KMS-11 (cell line): ENCODE data around the gene ARID1B.

Source experiments
- H2AFZ ChIP-seq: fragments of 200-600 bp; sonication (generic); 2 replicates; pipeline ENCODE4 v1.6.1; 2016; ENCODE audit warnings: antibody characterized with exemption, mixed run types, low read depth
- H3K27ac ChIP-seq: fragments of 200-600 bp; sonication (generic); 2 replicates; pipeline ENCODE4 v1.6.1; 2016; ENCODE audit warnings: mild to moderate bottlenecking, mixed run types
- H3K27me3 ChIP-seq: fragments of 200-600 bp; sonication (generic); 2 replicates; pipeline ENCODE4 v1.6.1; 2017; ENCODE audit warnings: mild to moderate bottlenecking, low read depth, mixed run types, moderate library complexity; ENCODE audit not compliant: insufficient read depth
- H3K36me3 ChIP-seq: fragments of 200-600 bp; sonication (generic); 2 replicates; pipeline ENCODE4 v1.6.1; 2017; ENCODE audit warnings: mild to moderate bottlenecking, mixed run types; ENCODE audit not compliant: insufficient read depth
- H3K4me1 ChIP-seq: fragments of 200-600 bp; sonication (generic); 2 replicates; pipeline ENCODE4 v1.6.1; 2016; ENCODE audit warnings: mild to moderate bottlenecking, low read depth, mixed run types; ENCODE audit not compliant: poor library complexity, severe bottlenecking
- H3K4me2 ChIP-seq: fragments of 200-600 bp; sonication (generic); 2 replicates; pipeline ENCODE4 v1.7.0; 2016; ENCODE audit warnings: mild to moderate bottlenecking, mixed run types
- H3K4me3 ChIP-seq: fragments of 200-600 bp; sonication (generic); IDR thresholded peaks from 2 replicates; pipeline ENCODE4 v1.6.1; 2017; ENCODE audit warnings: low read depth, low read length, mixed read lengths; ENCODE audit not compliant: insufficient read depth
- H3K79me2 ChIP-seq: fragments of 200-600 bp; sonication (generic); 2 replicates; pipeline ENCODE4 v1.6.1; 2016; ENCODE audit warnings: low read depth, mixed run types; ENCODE audit not compliant: insufficient read depth
- H3K9ac ChIP-seq: fragments of 200-600 bp; sonication (generic); 2 replicates; pipeline ENCODE4 v1.6.1; 2016; ENCODE audit warnings: mild to moderate bottlenecking, mixed run types
- H4K20me1 ChIP-seq: fragments of 200-600 bp; sonication (generic); 2 replicates; pipeline ENCODE4 v1.6.1; 2016; ENCODE audit warnings: mild to moderate bottlenecking, mixed run types; ENCODE audit not compliant: insufficient read depth
- TF ChIP-seq, protein P1 (sequence below): fragments of 200-600 bp; sonication (generic); conservative IDR thresholded peaks from 2 replicates; pipeline ENCODE4 v1.6.1; 2017; ENCODE audit warnings: low read depth, mild to moderate bottlenecking, antibody characterized with exemption, low read length, moderate library complexity, mixed read lengths

The ARID1B gene

DNA sequence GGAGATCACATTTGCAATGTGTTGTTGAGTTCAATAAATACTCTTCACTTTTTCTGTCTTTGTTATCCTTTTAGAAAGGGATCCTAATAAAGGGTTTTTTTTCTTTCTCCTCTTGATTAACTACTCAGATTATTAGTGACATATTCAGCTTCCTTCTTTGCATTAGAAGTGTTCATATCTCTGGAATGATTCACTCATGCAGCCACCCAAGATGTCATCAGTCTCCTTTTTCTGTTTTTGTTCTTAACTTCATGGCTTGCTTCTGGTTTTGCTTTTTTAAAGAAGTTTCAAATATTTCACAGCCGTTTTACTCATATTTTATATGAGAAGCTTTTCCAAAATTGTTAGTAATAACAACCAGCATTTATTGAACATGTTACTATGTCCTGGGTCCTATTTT is 358.5 kb downstream of the ARID1B start:
- Histone ChIP-seq H3K4me2 (no peak overlapping the region), H3K4me1 (no peaks in the 10 kb centered on the region), H4K20me1 (no peaks in the 10 kb centered on the region), H3K27me3 (no peaks in the 10 kb centered on the region), H3K9ac (no peak overlapping the region), H3K36me3 (no peaks in the 10 kb centered on the region), H2AFZ (no peak overlapping the region), H3K79me2 (no peaks in the 10 kb centered on the region), H3K27ac (no peak overlapping the region), H3K4me3 (no peak overlapping the region)
- TF ChIP-seq, protein P1, sequence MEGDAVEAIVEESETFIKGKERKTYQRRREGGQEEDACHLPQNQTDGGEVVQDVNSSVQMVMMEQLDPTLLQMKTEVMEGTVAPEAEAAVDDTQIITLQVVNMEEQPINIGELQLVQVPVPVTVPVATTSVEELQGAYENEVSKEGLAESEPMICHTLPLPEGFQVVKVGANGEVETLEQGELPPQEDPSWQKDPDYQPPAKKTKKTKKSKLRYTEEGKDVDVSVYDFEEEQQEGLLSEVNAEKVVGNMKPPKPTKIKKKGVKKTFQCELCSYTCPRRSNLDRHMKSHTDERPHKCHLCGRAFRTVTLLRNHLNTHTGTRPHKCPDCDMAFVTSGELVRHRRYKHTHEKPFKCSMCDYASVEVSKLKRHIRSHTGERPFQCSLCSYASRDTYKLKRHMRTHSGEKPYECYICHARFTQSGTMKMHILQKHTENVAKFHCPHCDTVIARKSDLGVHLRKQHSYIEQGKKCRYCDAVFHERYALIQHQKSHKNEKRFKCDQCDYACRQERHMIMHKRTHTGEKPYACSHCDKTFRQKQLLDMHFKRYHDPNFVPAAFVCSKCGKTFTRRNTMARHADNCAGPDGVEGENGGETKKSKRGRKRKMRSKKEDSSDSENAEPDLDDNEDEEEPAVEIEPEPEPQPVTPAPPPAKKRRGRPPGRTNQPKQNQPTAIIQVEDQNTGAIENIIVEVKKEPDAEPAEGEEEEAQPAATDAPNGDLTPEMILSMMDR: no peak

DNA sequence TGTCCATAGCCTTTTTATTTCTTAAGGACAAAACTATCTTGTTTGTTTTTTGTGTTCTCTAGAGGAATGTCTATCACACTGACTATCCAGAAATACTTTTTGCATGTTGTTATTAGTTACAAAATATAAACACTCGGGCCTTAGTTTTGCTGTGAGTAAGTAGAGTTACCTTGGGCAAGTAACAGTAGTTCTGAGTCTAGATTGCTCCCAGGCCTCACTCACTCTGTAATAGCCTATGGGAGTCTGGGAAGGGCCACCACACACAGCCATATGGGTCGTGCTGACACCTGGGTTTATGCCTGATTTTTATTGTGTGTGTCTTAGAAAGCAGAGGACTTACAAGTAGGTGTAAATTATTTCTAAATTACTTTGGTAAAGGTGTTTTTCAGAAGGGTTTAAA is 360.3 kb downstream of the ARID1B start:
- Histone ChIP-seq H3K4me1 (no peaks in the 10 kb centered on the region), H4K20me1 (no peaks in the 10 kb centered on the region), H3K4me3 (no peak overlapping the region), H3K9ac (no peak overlapping the region), H3K27ac (no peak overlapping the region), H3K36me3 (no peaks in the 10 kb centered on the region), H3K27me3 (no peaks in the 10 kb centered on the region), H3K4me2 (no peak overlapping the region), H2AFZ (no peak overlapping the region), H3K79me2 (no peaks in the 10 kb centered on the region)
- TF ChIP-seq, protein P1: no peak

DNA sequence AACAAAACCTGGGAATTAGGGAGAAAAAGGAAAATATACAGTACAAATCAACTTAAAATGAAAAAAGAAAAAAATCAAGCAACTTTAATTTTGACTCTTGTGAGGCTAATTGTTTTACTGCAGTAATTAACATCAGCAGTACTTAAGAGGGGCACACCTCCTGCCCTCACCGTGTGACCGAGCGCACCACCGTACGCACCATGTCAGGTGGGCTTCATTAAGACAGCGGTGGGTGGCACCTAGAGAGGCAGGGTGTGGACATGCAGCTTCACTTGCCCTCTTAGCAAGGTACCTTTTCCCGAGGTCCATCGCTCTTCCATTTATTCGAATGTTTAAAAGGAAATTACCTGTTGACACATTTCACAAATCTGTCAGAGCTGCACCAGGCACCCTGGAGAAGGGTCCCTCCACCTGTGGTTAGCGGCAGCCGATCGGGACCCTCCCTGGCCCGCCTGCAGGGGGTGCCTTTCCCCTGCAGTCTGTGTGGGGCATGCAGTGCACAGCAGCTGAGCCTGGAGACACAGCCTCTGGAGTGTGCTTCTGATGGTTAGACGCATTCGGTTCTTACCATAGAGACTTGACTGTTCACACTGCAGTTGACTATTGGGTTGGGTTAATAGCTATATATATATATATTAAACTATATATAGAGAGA is 362.0 kb downstream of the ARID1B start:
- no peak overlapping the region for H3K4me2 ChIP-seq
- H3K9ac ChIP-seq: no peak overlapping the region
- no peak overlapping the region for H3K4me3 ChIP-seq
- H2AFZ ChIP-seq: no peak overlapping the region
- no peak overlapping the region for H3K27ac ChIP-seq
- no peaks in the 10 kb centered on the region for H3K36me3 ChIP-seq
- H3K4me1 ChIP-seq: no peaks in the 10 kb centered on the region
- no peaks in the 10 kb centered on the region for H3K27me3 ChIP-seq
- no peaks in the 10 kb centered on the region for H4K20me1 ChIP-seq
- H3K79me2 ChIP-seq: no peaks in the 10 kb centered on the region
- TF ChIP-seq, protein P1: no peak

DNA sequence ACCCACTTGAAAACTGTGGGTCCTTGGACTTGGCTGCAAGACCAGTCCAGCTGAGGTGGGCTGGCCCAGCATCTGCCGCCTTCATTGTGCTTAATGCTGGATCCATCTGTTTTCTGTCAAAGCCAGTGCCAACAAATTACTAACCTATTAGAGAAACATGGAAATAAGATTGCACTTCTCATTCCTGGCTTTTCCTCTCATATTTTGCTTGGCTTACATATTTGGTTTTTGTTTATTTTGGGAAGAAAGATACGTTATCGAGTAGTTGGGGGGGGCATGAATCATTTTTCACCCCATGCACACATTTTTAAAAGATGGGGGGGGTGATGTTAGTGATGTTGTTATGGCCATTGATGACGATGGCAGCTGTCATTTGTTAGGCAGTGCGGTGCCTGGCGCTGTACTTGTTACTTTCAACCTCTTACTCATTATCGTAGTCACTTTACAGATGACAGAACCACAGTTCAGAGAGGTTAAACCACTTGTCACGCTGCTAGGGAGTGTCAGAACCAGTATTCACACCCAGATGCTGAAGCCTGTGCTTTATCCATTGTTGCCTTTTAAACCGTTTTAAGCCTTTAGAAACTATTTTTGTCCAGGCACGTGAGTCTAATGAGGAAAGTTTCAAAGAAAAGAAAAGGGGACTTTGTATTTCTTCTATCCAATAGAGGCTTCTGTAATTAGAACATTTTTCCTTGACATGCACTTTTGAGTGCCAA is 366.2 kb downstream of the ARID1B start:
- H3K4me1 ChIP-seq: no peaks in the 10 kb centered on the region
- H3K4me2 ChIP-seq: no peak overlapping the region
- TF ChIP-seq, protein P1: no peak

More for the DNA sequence above, 366.2 kb downstream of the ARID1B start:
- H3K4me3 ChIP-seq: no peak overlapping the region
- no peak overlapping the region for H3K27ac ChIP-seq
- H2AFZ ChIP-seq: no peak overlapping the region
- H3K9ac ChIP-seq: no peak overlapping the region
- no peaks in the 10 kb centered on the region for H3K27me3 ChIP-seq
- no peaks in the 10 kb centered on the region for H3K79me2 ChIP-seq
- no peaks in the 10 kb centered on the region for H4K20me1 ChIP-seq
- H3K36me3 ChIP-seq: no peaks in the 10 kb centered on the region
